HUES64 (cell line): Measurements from ENCODE around the gene FGD5.

Experiments
- H3K27ac ChIP-seq: 2 replicates; pipeline ENCODE4 v1.7.0; 2013; ENCODE audit warnings: low read depth, low read length, inconsistent platforms
- H3K27me3 ChIP-seq: 2 replicates; pipeline ENCODE4 v1.6.1; 2013; ENCODE audit warnings: mild to moderate bottlenecking, low read length; ENCODE audit not compliant: insufficient read depth
- H3K36me3 ChIP-seq: 2 replicates; pipeline ENCODE4 v1.6.1; 2013; ENCODE audit warnings: mild to moderate bottlenecking, low read length; ENCODE audit not compliant: insufficient read depth
- H3K4me1 ChIP-seq: 2 replicates; pipeline ENCODE4 v1.6.1; 2013; ENCODE audit warnings: mild to moderate bottlenecking, low read length, moderate library complexity; ENCODE audit not compliant: insufficient read depth
- H3K4me3 ChIP-seq: 2 replicates; pipeline ENCODE4 v1.5.1; 2013; ENCODE audit warnings: mild to moderate bottlenecking, low read length, moderate library complexity
- H3K9ac ChIP-seq: 2 replicates; pipeline ENCODE4 v1.6.1; 2013; ENCODE audit warnings: mild to moderate bottlenecking, low read depth, low read length
- H3K9me3 ChIP-seq: 2 replicates; pipeline ENCODE4 v1.6.1; 2013; ENCODE audit warnings: low read depth, low read length; ENCODE audit not compliant: insufficient read depth
- WGBS: fragments of 150-250, 120-280 bp; methylation state at CpG from one replicate; pipeline ENCODE4 v1.1.7; 2013; ENCODE audit warnings: missing lambda C conversion rate; 5-methylcytosine and 5-hydroxymethylcytosine counted together

The FGD5 gene

GRCh38 chr3:14789640-14790285 is 29.0 kb upstream of the FGD5 start:
- Histone ChIP-seq H3K27me3 (no peaks in the 10 kb centered on the region), H3K4me3 (no peak overlapping the region), H3K36me3 (no peaks in the 10 kb centered on the region), H3K9ac (no peak overlapping the region), H3K27ac (no peak overlapping the region), H3K9me3 (no peaks in the 10 kb centered on the region), H3K4me1 (no peaks in the 10 kb centered on the region)
- WGBS: 74% methylated on average over 10 of the region's 10 CpGs

GRCh38 chr3:14791343-14791945 is 27.3 kb upstream of the FGD5 start:
- Histone ChIP-seq H3K27ac (no peak overlapping the region), H3K4me3 (peak overlapping the region; percentile 19), H3K36me3 (no peaks in the 10 kb centered on the region), H3K27me3 (no peaks in the 10 kb centered on the region), H3K4me1 (no peaks in the 10 kb centered on the region), H3K9me3 (no peaks in the 10 kb centered on the region), H3K9ac (no peak overlapping the region)
- 37% methylated on average over 15 of the region's 15 CpGs for WGBS

GRCh38 chr3:14792691-14793121 is 26.1 kb upstream of the FGD5 start:
- Histone ChIP-seq H3K27ac (no peak overlapping the region), H3K4me1 (no peaks in the 10 kb centered on the region), H3K36me3 (no peaks in the 10 kb centered on the region), H3K4me3 (no peak overlapping the region), H3K9ac (no peak overlapping the region), H3K9me3 (no peaks in the 10 kb centered on the region), H3K27me3 (no peaks in the 10 kb centered on the region)
- WGBS: 93% methylated on average over 9 of the region's 9 CpGs

- Histone ChIP-seq H3K4me1 (no peaks in the 10 kb centered on the region), H3K9me3 (no peaks in the 10 kb centered on the region), H3K9ac (no peak overlapping the region), H3K4me3 (no peak overlapping the region), H3K27ac (no peak overlapping the region), H3K27me3 (no peaks in the 10 kb centered on the region), H3K36me3 (no peaks in the 10 kb centered on the region)
- WGBS: 87% methylated on average over 15 of the region's 15 CpGs
Observed at GRCh38 chr3:14793126-14793857, 25.5 kb upstream of the FGD5 start.

- no peak overlapping the region for H3K4me3 ChIP-seq
- H3K27me3 ChIP-seq: no peaks in the 10 kb centered on the region
- H3K4me1 ChIP-seq: no peaks in the 10 kb centered on the region
- H3K27ac ChIP-seq: no peak overlapping the region
- no peak overlapping the region for H3K9ac ChIP-seq
- H3K9me3 ChIP-seq: no peaks in the 10 kb centered on the region
- WGBS: 94% methylated on average over 5 of the region's 5 CpGs
- H3K36me3 ChIP-seq: no peaks in the 10 kb centered on the region
Observed at GRCh38 chr3:14793858-14794234, 24.9 kb upstream of the FGD5 start.

- no peaks in the 10 kb centered on the region for H3K9me3 ChIP-seq
- H3K4me1 ChIP-seq: no peaks in the 10 kb centered on the region
- 70% methylated on average over 2 of the region's 2 CpGs for WGBS
Observed at GRCh38 chr3:14794435-14794834, 24.3 kb upstream of the FGD5 start.

GRCh38 chr3:14795996-14796395 is 22.8 kb upstream of the FGD5 start:
- H3K4me3 ChIP-seq: no peak overlapping the region
- H3K27me3 ChIP-seq: no peaks in the 10 kb centered on the region

More at GRCh38 chr3:14794435-14794834, 24.3 kb upstream of the FGD5 start:
- Histone ChIP-seq H3K9ac (no peak overlapping the region), H3K27ac (no peak overlapping the region), H3K36me3 (no peaks in the 10 kb centered on the region), H3K4me3 (no peak overlapping the region), H3K27me3 (no peaks in the 10 kb centered on the region)

GRCh38 chr3:14796403-14797077 is 22.2 kb upstream of the FGD5 start:
- no peak overlapping the region for H3K27ac ChIP-seq
- H3K4me1 ChIP-seq: no peaks in the 10 kb centered on the region
- no peak overlapping the region for H3K4me3 ChIP-seq
- no peak overlapping the region for H3K9ac ChIP-seq
- no peaks in the 10 kb centered on the region for H3K9me3 ChIP-seq
- no peaks in the 10 kb centered on the region for H3K36me3 ChIP-seq
- no peaks in the 10 kb centered on the region for H3K27me3 ChIP-seq
- 79% methylated on average over 14 of the region's 14 CpGs for WGBS

More at GRCh38 chr3:14795996-14796395, 22.8 kb upstream of the FGD5 start:
- no peaks in the 10 kb centered on the region for H3K36me3 ChIP-seq
- no peak overlapping the region for H3K27ac ChIP-seq
- 94% methylated on average over 2 of the region's 2 CpGs for WGBS
- H3K9me3 ChIP-seq: no peaks in the 10 kb centered on the region
- H3K4me1 ChIP-seq: no peaks in the 10 kb centered on the region
- no peak overlapping the region for H3K9ac ChIP-seq

- no peaks in the 10 kb centered on the region for H3K4me1 ChIP-seq
- no peak overlapping the region for H3K4me3 ChIP-seq
- no peaks in the 10 kb centered on the region for H3K27me3 ChIP-seq
- no peak overlapping the region for H3K27ac ChIP-seq
- no peak overlapping the region for H3K9ac ChIP-seq
- H3K36me3 ChIP-seq: no peaks in the 10 kb centered on the region
- no peaks in the 10 kb centered on the region for H3K9me3 ChIP-seq
- WGBS: 79% methylated on average over 4 of the region's 4 CpGs
Observed at GRCh38 chr3:14797731-14798130, 21.0 kb upstream of the FGD5 start.

- WGBS: 87% methylated on average over 6 of the region's 6 CpGs
- no peak overlapping the region for H3K27ac ChIP-seq
Observed at GRCh38 chr3:14798231-14798630, 20.5 kb upstream of the FGD5 start.

GRCh38 chr3:14799146-14799545 is 19.6 kb upstream of the FGD5 start:
- Histone ChIP-seq H3K9ac (no peak overlapping the region), H3K4me1 (no peaks in the 10 kb centered on the region), H3K36me3 (no peaks in the 10 kb centered on the region), H3K27ac (no peak overlapping the region), H3K27me3 (no peaks in the 10 kb centered on the region), H3K9me3 (no peaks in the 10 kb centered on the region), H3K4me3 (no peak overlapping the region)
- WGBS: 86% methylated on average over 2 of the region's 4 CpGs

More at GRCh38 chr3:14798231-14798630, 20.5 kb upstream of the FGD5 start:
- Histone ChIP-seq H3K4me1 (no peaks in the 10 kb centered on the region), H3K27me3 (no peaks in the 10 kb centered on the region), H3K4me3 (no peak overlapping the region), H3K36me3 (no peaks in the 10 kb centered on the region), H3K9me3 (no peaks in the 10 kb centered on the region), H3K9ac (no peak overlapping the region)
